B cell (primary cell): ENCODE data around the gene SH3RF3. TPM values are rescaled to one million over a fixed set of nuclear protein-coding genes. Genes with fewer than 3 reads are reported as not detected.

Source experiments
- ATAC-seq: fragments of 200-7000 bp; cut with Tn5 transposase; one replicate; pipeline ENCODE4 v1.10.0; 2021; ENCODE audit warnings: low read depth, mild to moderate bottlenecking, moderate number of reproducible peaks, moderate library complexity
- CTCF ChIA-PET: fragments of 350-600 bp; sonication (Branson Sonifier 250); formaldehyde crosslinking; loops from one replicate; lab custom pipeline; 2021; ENCODE audit warnings: antibody characterized with exemption, inconsistent platforms; lab: Charles Lee
- POLR2A ChIA-PET: fragments of 350-600 bp; sonication (Branson Sonifier 250); formaldehyde crosslinking; loops from one replicate; lab custom pipeline; 2021; ENCODE audit warnings: antibody characterized with exemption; lab: Charles Lee
- DNase-seq: peaks from one replicate; pipeline ENCODE4 v3.0.0; 2013
- H2AFZ ChIP-seq: 2 replicates; pipeline ENCODE4 v1.6.1; 2012; ENCODE audit warnings: mild to moderate bottlenecking, low read depth, low read length; ENCODE audit not compliant: insufficient read depth, poor library complexity, severe bottlenecking
- H3K27ac ChIP-seq, 2 donors: 1 replicate in 1 of 2; 2 replicates in 1 of 2; pipeline ENCODE4 v1.5.1; 2012 to 2013; ENCODE audit warnings: low read length in 2 of 2, mild to moderate bottlenecking in 2 of 2, moderate library complexity in 1 of 2
- H3K27me3 ChIP-seq, 4 experiments: fragments of 200-600 bp in 1 of 4; sonication (generic) in 1 of 4; replicated peaks in 1 of 4; 1 replicate in 2 of 4; 2 replicates in 2 of 4; pipeline versions ENCODE4 v1.6.1 to v1.7.0; 2013 to 2016; ENCODE audit warnings: low read length in 3 of 4, mild to moderate bottlenecking in 2 of 4, mixed read lengths in 1 of 4, moderate library complexity in 1 of 4; ENCODE audit not compliant: insufficient read depth in 4 of 4, control insufficient read depth in 3 of 4; ENCODE audit errors: control extremely low read depth in 1 of 4
- H3K36me3 ChIP-seq, 2 experiments: replicated peaks in 1 of 2; 1 replicate in 1 of 2; 2 replicates in 1 of 2; pipeline versions ENCODE4 v1.6.1 to v1.7.1; 2013; ENCODE audit warnings: low read length in 1 of 2; ENCODE audit not compliant: insufficient read depth in 2 of 2, control insufficient read depth in 1 of 2; ENCODE audit errors: control extremely low read depth in 1 of 2, extremely low read depth in 1 of 2
- H3K4me1 ChIP-seq, 2 donors: fragments of 200-600 bp in 1 of 2; sonication (generic) in 1 of 2; 1 replicate in 1 of 2; 2 replicates in 1 of 2; pipeline versions ENCODE4 v1.5.1 to v1.6.1; 2013 to 2017; ENCODE audit warnings: low read length in 2 of 2; ENCODE audit not compliant: control insufficient read depth in 2 of 2, insufficient read depth in 2 of 2
- H3K4me2 ChIP-seq: replicated peaks from 2 replicates; pipeline ENCODE3; 2012; ENCODE audit warnings: mild to moderate bottlenecking, low read depth, low read length; ENCODE audit not compliant: poor library complexity, severe bottlenecking
- H3K4me3 ChIP-seq, 5 experiments: fragments of 200-600 bp in 1 of 5; sonication (generic) in 1 of 5; 1 replicate in 3 of 5; 2 replicates in 2 of 5; pipeline versions ENCODE4 v1.5.1 to v1.7.0; 2011 to 2016; ENCODE audit warnings: low read length in 4 of 5, mild to moderate bottlenecking in 4 of 5, low read depth in 2 of 5, control low read depth in 1 of 5, moderate library complexity in 1 of 5; ENCODE audit not compliant: insufficient read depth in 1 of 5; ENCODE audit errors: control extremely low read depth in 1 of 5, extremely low read depth in 1 of 5
- H3K79me2 ChIP-seq: fragments of 200-600 bp; sonication (generic); one replicate; pipeline ENCODE4 v1.6.0; 2016; ENCODE audit warnings: low read length; ENCODE audit not compliant: control insufficient read depth, insufficient read depth
- H3K9ac ChIP-seq: fragments of 200-600 bp; sonication (generic); 2 replicates; pipeline ENCODE4 v1.6.1; 2017; ENCODE audit warnings: mild to moderate bottlenecking, low read length, moderate library complexity
- H3K9me3 ChIP-seq, 3 donors: one replicate each; pipeline versions ENCODE4 v1.6.1 to v1.7.1; 2013; ENCODE audit warnings: low read length in 2 of 3; ENCODE audit not compliant: control insufficient read depth in 2 of 3, insufficient read depth in 1 of 3; ENCODE audit errors: control extremely low read depth in 1 of 3
- H4K20me1 ChIP-seq: 2 replicates; pipeline ENCODE4 v1.6.0; 2012; ENCODE audit warnings: mild to moderate bottlenecking, low read length; ENCODE audit not compliant: insufficient read depth, control insufficient read depth, poor library complexity, severe bottlenecking
- H3K27ac Mint-ChIP-seq: one replicate; pipeline ENCODE4 v1.8.0; 2021; ENCODE audit warnings: mixed read lengths
- H3K27me3 Mint-ChIP-seq: one replicate; pipeline ENCODE4 v1.8.0; 2021; ENCODE audit warnings: mixed read lengths
- H3K4me1 Mint-ChIP-seq: one replicate; pipeline ENCODE4 v1.8.0; 2021; ENCODE audit warnings: mixed read lengths
- H3K4me3 Mint-ChIP-seq: one replicate; pipeline ENCODE4 v1.8.0; 2021; ENCODE audit warnings: mixed read lengths
- H3K9me3 Mint-ChIP-seq: one replicate; pipeline ENCODE4 v1.8.0; 2022; ENCODE audit warnings: mixed read lengths; ENCODE audit not compliant: insufficient read depth
- CTCF ChIP-seq: fragments of 200-600 bp; IDR thresholded peaks from one replicate; pipeline ENCODE4 v1.8.0; 2022; ENCODE audit warnings: antibody characterized with exemption, mild to moderate bottlenecking
- EZH2 ChIP-seq: IDR thresholded peaks from 2 replicates; pipeline ENCODE4 v1.6.1; 2012; ENCODE audit warnings: borderline replicate concordance, low read depth, mild to moderate bottlenecking, moderate library complexity, low read length; ENCODE audit not compliant: insufficient read depth, poor library complexity, severe bottlenecking
- WGBS: methylation state at CpG from one replicate; pipeline ENCODE4 v1.1.5; 2013; ENCODE audit warnings: missing lambda C conversion rate; ENCODE audit not compliant: insufficient coverage; 5-methylcytosine and 5-hydroxymethylcytosine counted together
- intact Hi-C: fragments of 100-400 bp; cut with micrococcal nuclease; formaldehyde crosslinking; loops from one replicate; pipeline ENCODE4 v1.10.0; 2022
- polyA plus RNA-seq: library from polyadenylated mRNA; depleted of rRNA; stranded (reverse); fragments of >200 nt; gene quantifications from 2 replicates; pipeline ENCODE4 v1.2.3, GENCODE V29; 2012
- total RNA-seq, 2 donors: library from RNA; stranded (reverse); fragments of 120-200 nt in 1 of 2; gene quantifications; 1 replicate in 1 of 2; 2 replicates in 1 of 2; pipeline versions ENCODE4 v1.2.3 to v1.2.4, GENCODE V29; 2013 to 2022

Gene SH3RF3
- total and polyA plus RNA-seq, 2 donors (not counting 1 experiment from before 2014, with no cell fraction given), result 0.07 to 1.2 TPM

GRCh38 chr2:109081374-109081773 lies 47.6 kb upstream of the SH3RF3 start:
- Histone ChIP-seq H3K79me2 (no peaks in the 10 kb centered on the region), H3K36me3 (no peaks in the 10 kb centered on the region), H3K4me2 (no peak overlapping the region), H3K4me1 (no peaks in the 10 kb centered on the region), H2AFZ (no peak overlapping the region), H3K9ac (no peak overlapping the region), H3K4me3 (no peak overlapping the region), H3K27me3 (no peaks in the 10 kb centered on the region), H3K27ac (no peak overlapping the region), H3K9me3 (peaks cover 0 to 9% (median 0%) of the 10 kb centered on the region in 3 donors), H4K20me1 (no peaks in the 10 kb centered on the region)
- 71% methylated on average over 7 of the region's 8 CpGs for WGBS
- H3K4me1 Mint-ChIP-seq, result no peaks in the 10 kb centered on the region
- H3K4me3 Mint-ChIP-seq, result no peak overlapping the region
- peaks cover 11% of the 10 kb centered on the region for H3K27me3 Mint-ChIP-seq
- H3K27ac Mint-ChIP-seq, result no peak overlapping the region
- ChIA-PET POLR2A (no interaction called here), CTCF (no interaction called here)
- DNase-seq (no peak), ATAC-seq (no peak)
- H3K9me3 Mint-ChIP-seq, result no peaks in the 10 kb centered on the region
- TF ChIP-seq CTCF (no peak), EZH2 (no peak)
- intact Hi-C loops, result no loop called here

- POLR2A ChIA-PET, result no interaction called here
- CTCF ChIA-PET, result no interaction called here
- intact Hi-C loops, result no loop called here
These were observed 45.2 kb upstream of the SH3RF3 start for GRCh38 chr2:109083771-109084170.

More at GRCh38 chr2:109083771-109084170, 45.2 kb upstream of the SH3RF3 start:
- Mint-ChIP-seq H3K9me3 (no peaks in the 10 kb centered on the region), H3K4me1 (no peaks in the 10 kb centered on the region), H3K27me3 (peaks cover 11% of the 10 kb centered on the region), H3K4me3 (no peak overlapping the region), H3K27ac (no peak overlapping the region)
- no peaks in the 10 kb centered on the region for H3K4me1 ChIP-seq
- H3K36me3 ChIP-seq, result no peaks in the 10 kb centered on the region
- H3K4me2 ChIP-seq, result no peak overlapping the region
- TF ChIP-seq EZH2 (no peak), CTCF (no peak)
- no peak for ATAC-seq
- WGBS, result 88% methylated on average over 3 of the region's 4 CpGs
- no peak overlapping the region for H3K27ac ChIP-seq
- H2AFZ ChIP-seq, result no peak overlapping the region
- no peak for DNase-seq
- no peaks in the 10 kb centered on the region for H3K79me2 ChIP-seq
- H4K20me1 ChIP-seq, result no peaks in the 10 kb centered on the region
- H3K27me3 ChIP-seq, result no peaks in the 10 kb centered on the region
- peaks cover 0 to 15% (median 0%) of the 10 kb centered on the region in 3 donors for H3K9me3 ChIP-seq
- no peak overlapping the region for H3K4me3 ChIP-seq
- H3K9ac ChIP-seq, result no peak overlapping the region
